Nephron (organoid): ENCODE data around the gene APBA3.

Source experiments
- H3K27ac Mint-ChIP-seq, 3 experiments: 2 replicates each; pipeline ENCODE4 v1.8.0; 2020; ENCODE audit warnings: mixed read lengths in 3 of 3, mild to moderate bottlenecking in 2 of 3, moderate library complexity in 1 of 3
- H3K27me3 Mint-ChIP-seq: 2 replicates; pipeline ENCODE4 v1.8.0; 2021; ENCODE audit warnings: low read depth, mild to moderate bottlenecking, moderate library complexity, mixed read lengths
- H3K36me3 Mint-ChIP-seq: 2 replicates; pipeline ENCODE4 v1.8.0; 2020; ENCODE audit warnings: low read depth, mixed read lengths
- H3K4me1 Mint-ChIP-seq: 2 replicates; pipeline ENCODE4 v1.8.0; 2020; ENCODE audit warnings: mixed read lengths
- H3K4me3 Mint-ChIP-seq, 3 experiments: 2 replicates each; pipeline ENCODE4 v1.8.0; 2020; ENCODE audit warnings: mild to moderate bottlenecking in 3 of 3, mixed read lengths in 3 of 3, moderate library complexity in 2 of 3
- H3K9me3 Mint-ChIP-seq: 2 replicates; pipeline ENCODE4 v1.8.0; 2020; ENCODE audit warnings: mixed read lengths
- TF ChIP-seq, protein P1 (sequence below), 3 experiments: fragments of 200-600 bp; sonication (generic); IDR thresholded peaks; one replicate each; pipeline ENCODE4 v1.5.0; 2021; ENCODE audit warnings: antibody characterized with exemption in 3 of 3; ENCODE audit not compliant: unreplicated experiment in 3 of 3

APBA3 gene

DNA sequence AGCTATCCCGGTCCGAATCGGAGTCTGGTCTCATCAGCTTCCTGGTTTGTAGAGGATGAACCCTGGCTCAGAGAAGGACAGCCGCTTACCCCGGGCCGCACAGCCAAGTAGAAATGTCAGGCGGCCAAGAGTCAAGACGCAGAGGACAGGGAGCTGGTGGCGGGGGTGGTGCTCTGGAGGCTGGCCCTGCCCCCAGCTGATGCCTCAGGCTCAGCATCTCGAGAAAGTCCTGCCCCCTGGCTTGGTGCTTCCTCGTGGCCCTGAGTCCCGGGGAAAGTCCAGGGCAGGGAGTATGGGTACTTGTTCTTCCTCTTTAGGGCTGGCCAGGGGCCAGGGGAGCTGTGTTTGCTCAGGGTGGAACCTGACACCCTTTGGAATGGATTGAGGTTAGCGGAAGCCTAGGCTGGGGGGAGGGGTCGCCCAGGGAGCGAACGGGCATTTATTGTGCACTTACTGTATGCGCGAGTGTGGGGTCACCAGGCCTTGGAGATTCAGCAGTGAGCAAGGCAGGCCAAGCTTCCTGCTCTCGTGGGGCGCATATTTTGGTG lies 51.2 kb downstream of the APBA3 start:
- Mint-ChIP-seq H3K9me3 (no peaks in the 10 kb centered on the region), H3K4me3 (no peak overlapping the region), H3K27ac (no peak overlapping the region), H3K4me1 (peaks cover 6% of the 10 kb centered on the region), H3K27me3 (peaks cover 26% of the 10 kb centered on the region), H3K36me3 (no peaks in the 10 kb centered on the region)
- TF ChIP-seq, protein P1, sequence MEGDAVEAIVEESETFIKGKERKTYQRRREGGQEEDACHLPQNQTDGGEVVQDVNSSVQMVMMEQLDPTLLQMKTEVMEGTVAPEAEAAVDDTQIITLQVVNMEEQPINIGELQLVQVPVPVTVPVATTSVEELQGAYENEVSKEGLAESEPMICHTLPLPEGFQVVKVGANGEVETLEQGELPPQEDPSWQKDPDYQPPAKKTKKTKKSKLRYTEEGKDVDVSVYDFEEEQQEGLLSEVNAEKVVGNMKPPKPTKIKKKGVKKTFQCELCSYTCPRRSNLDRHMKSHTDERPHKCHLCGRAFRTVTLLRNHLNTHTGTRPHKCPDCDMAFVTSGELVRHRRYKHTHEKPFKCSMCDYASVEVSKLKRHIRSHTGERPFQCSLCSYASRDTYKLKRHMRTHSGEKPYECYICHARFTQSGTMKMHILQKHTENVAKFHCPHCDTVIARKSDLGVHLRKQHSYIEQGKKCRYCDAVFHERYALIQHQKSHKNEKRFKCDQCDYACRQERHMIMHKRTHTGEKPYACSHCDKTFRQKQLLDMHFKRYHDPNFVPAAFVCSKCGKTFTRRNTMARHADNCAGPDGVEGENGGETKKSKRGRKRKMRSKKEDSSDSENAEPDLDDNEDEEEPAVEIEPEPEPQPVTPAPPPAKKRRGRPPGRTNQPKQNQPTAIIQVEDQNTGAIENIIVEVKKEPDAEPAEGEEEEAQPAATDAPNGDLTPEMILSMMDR (IDR thresholded peaks at IDR 0.05; ENCODE audit: unreplicated experiment in 3 of 3), result no peak

DNA sequence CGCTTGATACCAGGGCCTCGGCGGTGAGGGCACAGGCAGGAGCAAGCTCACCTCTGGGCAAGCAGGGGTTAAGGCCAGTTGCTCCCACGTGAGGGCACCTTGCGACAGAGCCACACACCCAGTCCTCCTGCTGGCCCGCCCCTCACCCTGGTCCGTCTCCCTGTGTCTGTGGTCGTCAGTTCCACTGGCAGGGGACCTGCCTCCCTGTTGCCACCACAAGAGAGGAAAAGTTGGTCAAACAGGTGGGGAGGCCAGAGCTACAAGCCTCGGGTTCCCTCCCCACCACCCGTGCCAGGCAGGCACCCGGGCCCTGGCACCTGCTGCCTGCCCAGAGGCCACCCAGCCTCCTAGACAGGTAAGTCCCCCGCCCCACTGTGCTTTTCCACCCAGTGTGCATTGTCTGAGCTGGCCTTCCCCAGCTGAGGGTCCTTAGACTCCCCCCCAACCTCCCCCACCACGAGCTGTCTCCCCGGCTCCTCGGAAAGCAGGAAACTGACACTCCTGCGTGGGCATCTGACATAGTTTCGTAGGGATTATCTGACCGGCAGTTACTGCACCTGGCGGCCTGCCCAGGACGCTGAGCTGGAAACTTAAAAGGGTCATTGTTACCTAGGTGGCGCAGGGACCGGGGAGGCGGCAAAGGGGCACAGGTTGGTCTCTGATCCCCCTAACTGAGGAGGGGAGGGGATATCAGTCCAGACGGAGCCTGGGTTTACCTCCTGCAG lies 53.1 kb downstream of the APBA3 start, which contains the start of gene TJP3:
TSS of gene TJP3 (plus strand) at position 178 of the 725 bp plus-strand sequence. CDS start 20,049 bp downstream, outside the sequence.
- Mint-ChIP-seq H3K9me3 (no peaks in the 10 kb centered on the region), H3K36me3 (no peaks in the 10 kb centered on the region), H3K27me3 (peaks cover 24% of the 10 kb centered on the region), H3K4me3 (peak within 1 kb of the TSS in 1 of 3 experiments; percentile 40), H3K27ac (no peak within 1 kb of the TSS), H3K4me1 (peaks cover 6% of the 10 kb centered on the region)
- TF ChIP-seq, protein P1 (IDR thresholded peaks at IDR 0.05; ENCODE audit: unreplicated experiment in 3 of 3), result no peak

DNA sequence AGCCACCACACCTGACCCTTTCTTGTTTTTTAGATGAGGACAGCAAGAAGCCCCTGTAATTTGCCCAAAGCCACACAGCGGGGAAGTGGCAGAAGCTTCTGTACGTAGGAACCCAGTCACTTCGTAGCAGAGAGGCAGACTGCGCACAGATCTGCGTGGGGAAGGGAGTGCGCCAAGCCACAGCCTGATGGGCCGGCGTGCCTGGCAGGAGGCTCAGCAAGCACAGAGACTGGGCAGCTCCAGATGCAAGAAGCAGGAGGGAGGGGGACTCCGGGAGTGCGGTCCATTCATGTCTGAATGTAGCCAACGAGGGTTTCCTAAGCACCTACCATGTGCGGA lies 53.7 kb downstream of the APBA3 start:
- Mint-ChIP-seq H3K9me3 (no peaks in the 10 kb centered on the region), H3K27me3 (peaks cover 19% of the 10 kb centered on the region), H3K4me1 (peaks cover under 1% of the 10 kb centered on the region), H3K36me3 (no peaks in the 10 kb centered on the region), H3K27ac (no peak overlapping the region), H3K4me3 (no peak overlapping the region)
- TF ChIP-seq, protein P1 (IDR thresholded peaks at IDR 0.05; ENCODE audit: unreplicated experiment in 3 of 3), result no peak

DNA sequence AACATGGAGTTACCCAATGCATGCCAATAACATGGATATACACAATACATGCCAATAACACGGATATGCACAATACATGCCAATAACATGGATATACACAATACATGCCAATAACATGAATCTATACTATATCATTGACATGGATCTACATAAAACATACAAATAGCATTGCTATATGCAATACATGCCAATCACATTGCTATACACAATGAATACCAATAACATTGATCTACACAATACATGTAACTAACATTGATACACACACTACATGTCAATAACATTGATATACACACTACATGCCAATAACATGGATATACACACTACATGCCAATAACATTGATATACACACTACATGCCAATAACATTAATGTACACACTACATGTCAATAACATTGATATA lies 60.3 kb downstream of the APBA3 start:
- H3K4me1 Mint-ChIP-seq, result peaks cover 6% of the 10 kb centered on the region
- no peak overlapping the region for H3K27ac Mint-ChIP-seq
- H3K36me3 Mint-ChIP-seq, result no peaks in the 10 kb centered on the region
- peak overlapping the region; percentile 65 to 82 (median 82) for H3K4me3 Mint-ChIP-seq
- TF ChIP-seq, protein P1 (IDR thresholded peaks at IDR 0.05; ENCODE audit: unreplicated experiment in 3 of 3), result no peak
- no peaks in the 10 kb centered on the region for H3K9me3 Mint-ChIP-seq
- peaks cover 9% of the 10 kb centered on the region for H3K27me3 Mint-ChIP-seq
